HUES6 (cell line): ENCODE results near the gene IFNG.
"Not testable (repeated sequence)": the region's sequence is repeated elsewhere in the genome, so short reads cannot be mapped to it uniquely, and the experiment has no call there.

ENCODE experiments used
- H3K27ac ChIP-seq: 2 replicates; pipeline ENCODE4 v1.7.0; 2013; ENCODE audit warnings: low read depth, mild to moderate bottlenecking, low read length, inconsistent platforms
- H3K27me3 ChIP-seq: 2 replicates; pipeline ENCODE4 v1.6.1; 2013; ENCODE audit warnings: low read length; ENCODE audit not compliant: control insufficient read depth, insufficient read depth
- H3K36me3 ChIP-seq: 2 replicates; pipeline ENCODE4 v1.6.1; 2013; ENCODE audit warnings: low read length; ENCODE audit not compliant: control insufficient read depth, insufficient read depth
- H3K4me1 ChIP-seq: 2 replicates; pipeline ENCODE4 v1.6.1; 2013; ENCODE audit warnings: low read length; ENCODE audit not compliant: control insufficient read depth, insufficient read depth
- H3K4me3 ChIP-seq: 2 replicates; pipeline ENCODE4 v1.5.1; 2013; ENCODE audit warnings: low read depth, low read length
- H3K9ac ChIP-seq: one replicate; pipeline ENCODE4 v1.6.1; 2013; ENCODE audit warnings: mild to moderate bottlenecking, low read length
- H3K9me3 ChIP-seq: 2 replicates; pipeline ENCODE4 v1.6.1; 2013; ENCODE audit warnings: low read depth, low read length; ENCODE audit not compliant: control insufficient read depth, insufficient read depth

The IFNG gene

DNA sequence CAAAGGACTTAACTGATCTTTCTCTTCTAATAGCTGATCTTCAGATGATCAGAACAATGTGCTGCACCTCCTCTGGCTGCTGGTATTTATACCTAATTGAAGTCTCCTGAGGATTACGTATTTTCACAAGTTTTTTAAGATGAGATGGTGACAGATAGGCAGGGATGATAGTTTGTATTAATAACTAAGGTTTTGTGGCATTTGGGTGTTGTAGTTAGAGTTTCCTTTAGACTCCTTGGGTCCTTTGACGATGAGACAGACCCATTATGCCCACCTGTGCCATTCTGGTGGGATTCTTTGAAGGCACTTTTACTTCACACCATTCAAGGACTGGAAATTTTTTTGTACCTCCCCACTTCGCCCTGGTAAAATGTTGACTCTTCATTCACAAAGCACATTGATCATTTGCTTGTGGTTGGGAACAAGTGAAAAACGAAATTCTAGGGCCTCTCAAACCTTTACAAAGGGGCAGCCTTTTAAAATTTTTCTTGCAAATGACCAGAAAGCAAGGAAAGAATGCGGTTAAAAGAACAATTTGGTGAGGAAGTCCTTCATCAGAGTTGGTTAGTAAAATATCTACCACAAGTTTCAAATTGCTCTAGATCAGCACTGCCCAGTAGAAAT lies at the start of gene IFNG:
TSS of gene IFNG (minus strand) at position 60 of the 624 bp plus-strand sequence. CDS start 125 bp downstream, outside the sequence.
- H3K36me3 ChIP-seq = no peaks in the 10 kb centered on the region
- no peaks in the 10 kb centered on the region for H3K9me3 ChIP-seq
- no peak within 1 kb of the TSS for H3K4me3 ChIP-seq
- no peak within 1 kb of the TSS for H3K27ac ChIP-seq
- peaks cover 3% of the 10 kb centered on the region; the same call in 1 of the 2 replicates for H3K4me1 ChIP-seq
- no peak within 1 kb of the TSS for H3K9ac ChIP-seq
- no peaks in the 10 kb centered on the region for H3K27me3 ChIP-seq

DNA sequence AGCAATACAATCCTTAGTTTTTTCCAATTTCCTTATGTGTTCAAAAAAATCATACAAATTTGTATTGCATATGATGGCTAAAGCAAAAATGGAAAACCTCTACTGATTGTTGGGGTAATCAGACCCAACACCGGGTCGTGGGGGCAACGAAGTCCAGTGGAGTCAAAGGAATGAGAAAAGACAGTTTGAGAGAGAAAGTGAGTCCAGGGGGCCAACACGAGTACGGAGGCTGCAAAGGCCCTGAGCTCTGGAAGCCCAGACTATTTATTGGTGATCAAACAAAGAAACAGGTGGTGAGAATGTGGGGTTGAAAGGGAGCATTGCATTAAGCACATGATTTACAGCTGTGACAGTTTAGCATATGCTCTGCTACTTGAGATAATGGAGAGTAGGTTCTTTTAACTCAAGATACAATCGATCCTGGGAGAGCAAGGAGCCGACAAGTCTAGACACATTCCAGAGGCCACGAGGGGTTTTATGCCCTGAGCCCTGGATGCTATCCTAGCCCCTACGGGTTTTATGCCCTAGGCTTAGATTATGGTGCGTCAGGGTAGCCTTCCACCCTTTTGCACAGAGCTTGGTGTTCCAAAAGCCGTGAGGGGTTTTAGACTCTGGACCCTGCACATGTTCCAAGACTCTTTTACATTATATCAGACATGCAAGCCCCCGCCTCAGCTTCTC lies 49.6 kb upstream of the IFNG start:
- not testable (repeated sequence) for H3K4me1 ChIP-seq, H3K27me3 ChIP-seq, H3K36me3 ChIP-seq, H3K9me3 ChIP-seq, H3K27ac ChIP-seq, H3K4me3 ChIP-seq, H3K9ac ChIP-seq

DNA sequence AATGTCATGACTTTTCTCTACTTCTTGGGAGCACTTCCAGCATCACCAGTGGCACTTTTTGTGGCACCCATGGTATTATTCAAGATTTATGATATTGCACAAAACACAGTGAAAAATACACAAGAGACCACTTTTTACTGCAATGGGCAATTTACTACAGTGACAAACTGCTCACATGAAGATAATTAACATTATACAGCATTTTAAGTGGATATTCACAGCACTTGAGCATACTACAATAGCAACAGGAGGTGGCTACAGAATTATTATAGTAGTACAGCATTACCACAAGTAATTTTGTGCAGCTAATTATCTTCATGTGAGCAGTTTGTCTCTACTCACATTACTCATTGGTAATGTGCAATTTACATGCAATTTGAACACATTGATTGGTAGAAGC lies 47.7 kb upstream of the IFNG start:
- 0 out of 2 replicates have a peak, but pooled peaks cover 3% of the 10 kb centered on the region for H3K4me1 ChIP-seq
- H3K27ac ChIP-seq = no peak overlapping the region
- no peak overlapping the region for H3K4me3 ChIP-seq
- no peaks in the 10 kb centered on the region for H3K27me3 ChIP-seq
- H3K9ac ChIP-seq = no peak overlapping the region
- H3K9me3 ChIP-seq = no peaks in the 10 kb centered on the region
- no peaks in the 10 kb centered on the region for H3K36me3 ChIP-seq

DNA sequence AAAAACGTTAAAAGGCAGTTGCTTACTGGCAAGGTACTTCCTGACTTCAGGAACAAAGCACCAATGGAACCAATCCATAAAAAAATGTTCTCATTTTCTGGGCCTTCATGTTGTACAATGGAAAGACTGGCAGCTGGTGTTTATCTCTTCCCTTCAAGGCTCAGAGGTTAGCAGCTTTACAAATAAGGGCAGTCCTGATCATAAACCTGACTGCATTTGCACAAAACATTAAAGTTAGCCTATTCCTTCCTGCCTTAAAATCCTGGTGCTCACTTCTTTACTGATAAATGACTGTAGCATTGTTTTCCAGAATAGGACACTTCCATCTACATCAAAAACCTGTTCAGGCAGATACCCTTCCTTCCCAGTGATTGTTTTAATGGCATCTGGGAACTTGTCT lies 46.9 kb upstream of the IFNG start:
- Histone ChIP-seq H3K9me3 (no peaks in the 10 kb centered on the region), H3K4me1 (0 out of 2 replicates have a peak, but pooled peaks cover 3% of the 10 kb centered on the region), H3K27me3 (no peaks in the 10 kb centered on the region), H3K9ac (no peak overlapping the region), H3K36me3 (no peaks in the 10 kb centered on the region), H3K4me3 (no peak overlapping the region), H3K27ac (no peak overlapping the region)

DNA sequence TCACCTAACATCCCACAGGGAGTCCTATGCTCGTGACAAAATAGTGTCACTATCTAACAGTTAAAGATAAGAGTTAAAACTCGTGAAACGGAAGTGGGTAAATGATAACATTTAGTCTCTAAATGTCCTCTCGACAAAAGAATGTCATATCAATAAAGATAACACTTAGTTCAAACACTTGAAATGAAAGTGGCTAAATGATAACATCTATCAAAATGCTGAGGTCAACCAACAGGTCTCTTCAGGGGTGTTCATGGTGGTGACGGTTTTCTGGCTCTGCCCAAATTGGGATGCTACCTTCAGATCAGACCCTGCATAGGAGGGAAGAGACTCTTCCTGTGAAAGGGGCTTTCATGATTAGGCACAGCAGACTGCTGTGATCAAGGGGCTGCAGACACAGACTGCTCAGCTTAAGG lies 43.9 kb upstream of the IFNG start:
- Histone ChIP-seq H3K4me1 (0 out of 2 replicates have a peak, but pooled peaks cover 5% of the 10 kb centered on the region), H3K36me3 (no peaks in the 10 kb centered on the region), H3K27me3 (no peaks in the 10 kb centered on the region), H3K4me3 (no peak overlapping the region), H3K9me3 (no peaks in the 10 kb centered on the region), H3K9ac (no peak overlapping the region), H3K27ac (no peak overlapping the region)

DNA sequence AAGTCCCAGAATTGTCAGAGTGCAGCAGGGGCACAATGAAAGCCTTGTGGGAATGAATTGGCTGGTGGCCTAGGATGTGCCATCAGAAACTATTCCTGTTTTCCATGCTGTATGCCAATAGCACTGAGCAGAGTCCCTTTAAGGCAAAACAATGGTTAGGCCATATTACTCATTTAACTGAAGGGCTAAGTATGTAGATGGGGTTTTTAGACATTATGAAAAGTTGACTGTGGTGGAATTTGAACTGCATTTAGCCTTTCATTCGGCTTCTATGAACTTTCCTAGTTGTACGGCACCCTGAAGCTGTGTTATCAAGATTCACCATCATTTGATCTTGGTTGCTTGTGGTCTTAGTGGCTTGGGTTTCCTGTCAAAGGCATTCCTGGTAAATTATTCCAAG lies 41.3 kb upstream of the IFNG start:
- no peaks in the 10 kb centered on the region for H3K9me3 ChIP-seq
- 0 out of 2 replicates have a peak, but pooled peaks cover 5% of the 10 kb centered on the region for H3K4me1 ChIP-seq
- H3K36me3 ChIP-seq = no peaks in the 10 kb centered on the region
- no peak overlapping the region for H3K4me3 ChIP-seq
- H3K9ac ChIP-seq = no peak overlapping the region
- no peaks in the 10 kb centered on the region for H3K27me3 ChIP-seq
- H3K27ac ChIP-seq = no peak overlapping the region

DNA sequence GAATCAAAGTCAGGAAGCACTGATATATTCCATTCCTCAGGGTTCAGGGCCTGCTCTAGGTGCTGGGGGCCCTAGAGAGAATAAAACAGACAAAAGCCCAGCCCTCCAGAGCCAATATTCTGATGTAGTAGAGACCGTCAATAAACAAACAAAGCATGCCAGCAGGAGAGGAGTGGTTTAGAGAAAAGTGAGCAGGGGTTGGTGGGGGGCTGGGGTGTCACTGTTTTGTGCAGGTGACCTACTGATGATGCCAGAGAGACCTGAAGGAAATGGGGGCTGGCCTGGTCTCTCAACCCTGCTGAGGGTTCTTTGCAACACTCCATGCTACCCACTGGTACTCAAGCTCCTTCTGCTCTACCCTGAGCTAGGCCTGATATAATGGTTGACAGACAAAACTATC lies 39.6 kb upstream of the IFNG start:
- Histone ChIP-seq H3K36me3 (no peaks in the 10 kb centered on the region), H3K9ac (no peak overlapping the region), H3K9me3 (no peaks in the 10 kb centered on the region), H3K27ac (no peak overlapping the region), H3K27me3 (no peaks in the 10 kb centered on the region), H3K4me1 (0 out of 2 replicates have a peak, but pooled peaks cover 5% of the 10 kb centered on the region), H3K4me3 (no peak overlapping the region)

DNA sequence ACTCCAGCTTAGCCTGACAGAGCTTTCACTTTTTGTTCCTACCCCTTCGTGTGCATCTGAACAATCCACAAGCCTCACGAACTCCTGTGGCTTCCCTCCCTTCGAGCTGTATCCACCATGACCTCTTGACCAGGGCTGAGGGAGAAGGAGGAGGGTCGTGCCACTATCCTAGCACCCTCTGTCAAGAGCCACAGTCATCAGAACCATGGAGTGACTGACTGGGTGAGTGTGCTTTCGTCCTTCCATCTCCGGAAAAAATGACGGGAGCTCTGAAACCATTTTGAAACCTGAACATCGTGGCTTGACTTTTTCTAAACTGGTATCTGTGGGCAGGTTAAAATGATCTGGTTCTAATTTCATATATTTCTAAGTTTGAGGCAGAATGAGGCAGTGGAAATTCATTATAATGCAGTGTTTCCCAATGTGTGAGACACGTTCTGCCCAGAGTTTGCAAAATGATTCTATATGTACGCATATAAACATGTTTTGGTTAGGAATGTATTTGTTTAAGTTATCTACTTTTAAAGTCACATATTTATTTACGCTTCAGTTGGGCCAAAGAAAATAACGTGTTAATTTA lies 39.1 kb upstream of the IFNG start:
- no peak overlapping the region for H3K9ac ChIP-seq
- H3K27ac ChIP-seq = no peak overlapping the region
- H3K36me3 ChIP-seq = no peaks in the 10 kb centered on the region
- H3K4me1 ChIP-seq = 0 out of 2 replicates have a peak, but pooled peaks cover 5% of the 10 kb centered on the region
- no peak overlapping the region for H3K4me3 ChIP-seq
- H3K9me3 ChIP-seq = no peaks in the 10 kb centered on the region
- no peaks in the 10 kb centered on the region for H3K27me3 ChIP-seq

DNA sequence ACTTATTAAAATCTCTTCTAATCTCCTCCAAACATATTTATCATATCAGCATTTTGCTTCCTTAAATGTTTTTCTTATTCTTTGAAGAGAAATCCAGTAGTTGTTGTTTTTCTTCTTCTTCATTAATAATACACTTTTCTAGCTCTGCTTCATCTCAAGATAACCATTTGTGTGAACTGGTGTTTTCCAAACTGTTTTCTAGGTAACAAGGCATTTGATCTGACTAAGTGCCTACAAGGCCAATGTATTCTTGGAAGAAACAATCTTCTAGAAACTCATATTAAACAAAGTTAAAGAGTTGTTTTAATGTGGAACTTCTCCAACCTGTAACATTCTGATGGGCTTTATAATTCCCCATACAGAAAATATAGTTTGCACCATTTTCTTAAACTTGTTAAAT lies 30.8 kb upstream of the IFNG start:
- no peaks in the 10 kb centered on the region for H3K4me1 ChIP-seq
- H3K27me3 ChIP-seq = no peaks in the 10 kb centered on the region
- H3K27ac ChIP-seq = no peak overlapping the region
- no peaks in the 10 kb centered on the region for H3K9me3 ChIP-seq
- no peak overlapping the region for H3K9ac ChIP-seq
- H3K36me3 ChIP-seq = no peaks in the 10 kb centered on the region
- no peak overlapping the region for H3K4me3 ChIP-seq

DNA sequence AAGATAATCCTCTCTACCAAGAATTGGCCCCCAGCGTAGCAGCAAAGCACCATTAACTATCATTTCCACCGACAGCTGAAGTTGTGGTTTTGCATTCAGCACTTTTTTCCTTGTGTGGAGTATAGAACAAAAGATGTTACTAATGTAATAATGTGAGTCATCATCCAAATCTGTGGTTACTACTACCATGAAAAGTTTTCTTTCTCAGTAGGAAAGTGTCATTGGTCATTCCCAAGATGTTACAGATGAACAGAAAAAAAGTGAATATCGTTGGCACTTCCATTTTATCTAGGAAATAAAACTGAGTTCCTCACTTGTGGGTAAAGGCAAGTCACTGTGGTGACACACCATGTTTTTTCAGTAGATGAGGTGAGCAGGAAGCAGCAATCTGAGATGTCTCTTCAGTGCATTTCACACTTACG lies 30.3 kb upstream of the IFNG start:
- H3K9me3 ChIP-seq = no peaks in the 10 kb centered on the region
- H3K4me3 ChIP-seq = no peak overlapping the region
- H3K9ac ChIP-seq = no peak overlapping the region
- H3K27me3 ChIP-seq = no peaks in the 10 kb centered on the region
- no peaks in the 10 kb centered on the region for H3K36me3 ChIP-seq
- no peak overlapping the region for H3K27ac ChIP-seq
- H3K4me1 ChIP-seq = no peaks in the 10 kb centered on the region

DNA sequence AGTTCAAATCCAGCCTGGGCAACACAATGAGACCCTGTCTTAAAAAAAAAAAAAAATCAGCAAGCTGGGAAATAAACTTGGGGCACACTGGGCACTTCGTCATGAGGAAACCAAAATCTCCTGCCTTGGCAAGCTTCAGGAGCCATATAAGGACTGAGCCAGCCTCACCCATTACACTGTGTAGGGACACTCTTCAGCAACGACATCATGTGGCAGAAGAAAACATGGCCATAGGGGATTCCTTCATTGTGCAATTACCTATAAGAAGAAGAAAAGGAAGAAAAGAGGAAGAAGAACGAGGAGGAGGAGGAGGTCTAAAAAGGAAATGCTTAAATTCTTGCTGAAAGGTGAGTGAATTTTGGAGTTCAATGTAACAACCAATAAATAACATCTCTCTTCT lies 26.1 kb upstream of the IFNG start:
- Histone ChIP-seq H3K27me3 (no peaks in the 10 kb centered on the region), H3K27ac (no peak overlapping the region), H3K9ac (no peak overlapping the region), H3K36me3 (no peaks in the 10 kb centered on the region), H3K9me3 (no peaks in the 10 kb centered on the region), H3K4me1 (no peaks in the 10 kb centered on the region), H3K4me3 (no peak overlapping the region)
